22Rv1 (cell line): Measurements from ENCODE around the gene PDK1.
A peak's percentile ranks its signal among the peaks of the same experiment; 100 is the strongest.

Experiments used
- H3K27ac ChIP-seq: fragments of 450-650 bp; 2 replicates; pipeline ENCODE4 v1.5.1; 2017
- CTCF ChIP-seq: fragments of 450-650 bp; IDR thresholded peaks from 2 replicates; pipeline ENCODE4 v1.5.1; 2017; ENCODE audit warnings: mild to moderate bottlenecking
- ZFX ChIP-seq: fragments of 450-650 bp; IDR thresholded peaks from 2 replicates; pipeline ENCODE4 v1.6.1; 2017; ENCODE audit warnings: antibody characterized with exemption, borderline replicate concordance

Gene PDK1

GRCh38 chr2:172555522-172556283 lies at the start of gene PDK1:
Gene PDK1 (plus strand): TSS chr2:172556090. CDS start chr2:172556151, 61 bp downstream.
- peak within 1 kb of the TSS; percentile 78 for H3K27ac ChIP-seq
- TF ChIP-seq ZFX (no peak), CTCF (no peak)

GRCh38 chr2:172507199-172507598 lies 48.7 kb upstream of the PDK1 start:
- H3K27ac ChIP-seq: no peak overlapping the region
- TF ChIP-seq CTCF (no peak), ZFX (no peak)

- no peak overlapping the region for H3K27ac ChIP-seq
- no peak for TF ChIP-seq ZFX
- no peak for TF ChIP-seq CTCF
Measured at GRCh38 chr2:172510088-172510487, 45.8 kb upstream of the PDK1 start.

- no peak overlapping the region for H3K27ac ChIP-seq
- TF ChIP-seq CTCF (no peak), ZFX (no peak)
Measured at GRCh38 chr2:172510548-172510947, 45.3 kb upstream of the PDK1 start.

- H3K27ac ChIP-seq: no peak overlapping the region
- TF ChIP-seq ZFX (no peak), CTCF (no peak)
Measured at GRCh38 chr2:172512810-172513523, 42.9 kb upstream of the PDK1 start.

GRCh38 chr2:172513524-172513900 lies 42.4 kb upstream of the PDK1 start:
- no peak overlapping the region for H3K27ac ChIP-seq
- no peak for TF ChIP-seq CTCF
- no peak for TF ChIP-seq ZFX

- H3K27ac ChIP-seq: no peak overlapping the region
- TF ChIP-seq ZFX: no peak
- TF ChIP-seq CTCF: no peak
Measured at GRCh38 chr2:172513935-172514586, 41.8 kb upstream of the PDK1 start.
